ENCODE measurements around the gene MAD2L2.

GRCh38 chr1:11721311-11721710 is 40.4 kb upstream of the MAD2L2 start:
- TF ChIP-seq CTCF (IDR thresholded peaks at IDR 0.05) (no peak), POLR2A (IDR thresholded peaks at IDR 0.05) (no peak)

Data from right lobe of liver (tissue), 4 donors.